ENCODE measurements around the gene GALNT9.

Gene GALNT9

GRCh38 chr12:132259872-132260695, 69.3 kb downstream of the GALNT9 start:
- WGBS, 2 donors (ENCODE audit: extremely low coverage in 2 of 2, insufficient read length in 2 of 2, insufficient replicate concordance in 1 of 2): no CpG with 5 or more reads among the region's 25 CpGs
- peaks cover 0 to 22% (median 0%) of the 10 kb centered on the region in 3 experiments for H3K27me3 ChIP-seq (ENCODE audit: control insufficient read depth in 3 of 3, insufficient read depth in 3 of 3, low read depth in 1 of 3, low read length in 3 of 3)
- no peak overlapping the region for H3K23ac ChIP-seq (ENCODE audit: low read depth, low read length, poor library complexity)

DNA sequence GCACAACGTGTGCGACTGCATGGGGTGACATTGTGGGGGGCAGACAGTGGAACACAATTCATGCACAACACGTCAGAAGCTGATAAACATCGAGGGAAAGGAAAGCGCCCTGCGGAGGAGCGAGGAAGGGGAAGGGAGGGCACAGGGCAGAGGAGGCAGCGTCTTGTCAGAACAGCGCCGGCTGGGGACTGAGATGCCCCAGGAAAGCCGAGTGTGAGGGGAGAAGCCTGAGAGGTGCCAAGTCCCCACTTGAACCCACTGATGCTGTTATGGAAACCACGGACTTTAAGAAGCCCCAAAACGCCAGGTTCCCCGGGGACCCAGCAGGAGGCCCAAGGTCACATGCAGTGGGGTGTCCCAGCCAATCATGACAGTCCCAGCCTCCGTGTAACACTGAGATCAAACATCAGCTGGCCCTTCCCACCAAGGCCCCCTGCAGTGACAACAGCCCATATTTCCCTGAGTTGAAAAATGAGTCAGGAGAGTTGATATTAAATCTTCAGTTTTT, 70.0 kb downstream of the GALNT9 start:
- H3K4me2 ChIP-seq (ENCODE audit: insufficient read depth, low read length, poor library complexity, severe bottlenecking): no peak overlapping the region
- no peak overlapping the region for H3K14ac ChIP-seq (ENCODE audit: low read length)
- H3K36me3 ChIP-seq (replicated peaks in 1 of 2; ENCODE audit: control insufficient read depth in 2 of 2, insufficient read depth in 2 of 2, low read length in 2 of 2): no peaks in the 10 kb centered on the region
- no peak overlapping the region for H4K8ac ChIP-seq (ENCODE audit: low read depth, low read length)
- no peak overlapping the region for H3K27ac ChIP-seq (replicated peaks; ENCODE audit: low read length)
- H3K4me3 ChIP-seq (ENCODE audit: low read length in 2 of 2): no peak overlapping the region
- H3K9ac ChIP-seq (ENCODE audit: low read depth, low read length, poor library complexity): no peak overlapping the region
- WGBS, 2 donors (ENCODE audit: extremely low coverage in 2 of 2, insufficient read length in 2 of 2, insufficient replicate concordance in 1 of 2): no CpG with 5 or more reads among the region's 15 CpGs
- no peak overlapping the region for H2BK5ac ChIP-seq (ENCODE audit: low read length)
- peaks cover 0 to 1% of the 10 kb centered on the region in 2 donors for H3K9me3 ChIP-seq (replicated peaks in 1 of 2; ENCODE audit: control insufficient read depth in 2 of 2, insufficient read depth in 1 of 2, low read depth in 1 of 2, low read length in 2 of 2)
- no peak overlapping the region for H2BK15ac ChIP-seq (ENCODE audit: low read length)
- no peak overlapping the region for H3K18ac ChIP-seq (ENCODE audit: low read length)
- no peak overlapping the region for H4K91ac ChIP-seq (ENCODE audit: low read depth, low read length, poor library complexity)
- H3K4ac ChIP-seq (ENCODE audit: low read length): no peak overlapping the region
- H3K4me1 ChIP-seq (ENCODE audit: control insufficient read depth in 2 of 2, insufficient read depth in 1 of 2, low read depth in 1 of 2, low read length in 2 of 2): no peaks in the 10 kb centered on the region
- H3K27me3 ChIP-seq (ENCODE audit: control insufficient read depth in 3 of 3, insufficient read depth in 3 of 3, low read depth in 1 of 3, low read length in 3 of 3): peaks cover 0 to 25% (median 0%) of the 10 kb centered on the region in 3 experiments
- no peak overlapping the region for H3K23ac ChIP-seq (ENCODE audit: low read depth, low read length, poor library complexity)
- no peak overlapping the region for H2AFZ ChIP-seq (ENCODE audit: low read length)
- H2BK12ac ChIP-seq (ENCODE audit: low read length): no peak overlapping the region
- no peak overlapping the region for H2BK120ac ChIP-seq (ENCODE audit: low read depth, low read length)
- DNase-seq (ENCODE audit: low spot score): no peak
- H3K79me1 ChIP-seq (ENCODE audit: low read depth, low read length): peaks cover 3% of the 10 kb centered on the region
- H2AK5ac ChIP-seq (ENCODE audit: low read depth, low read length): no peak overlapping the region

More at GRCh38 chr12:132259872-132260695, 69.3 kb downstream of the GALNT9 start:
- Histone ChIP-seq H3K18ac (ENCODE audit: low read length) (peak overlapping the region; percentile 35), H3K9ac (ENCODE audit: low read depth, low read length, poor library complexity) (no peak overlapping the region), H2AK5ac (ENCODE audit: low read depth, low read length) (peak overlapping the region; percentile 74), H2BK12ac (ENCODE audit: low read length) (no peak overlapping the region), H3K36me3 (replicated peaks in 1 of 2; ENCODE audit: control insufficient read depth in 2 of 2, insufficient read depth in 2 of 2, low read length in 2 of 2) (no peaks in the 10 kb centered on the region), H3K9me3 (replicated peaks in 1 of 2; ENCODE audit: control insufficient read depth in 2 of 2, insufficient read depth in 1 of 2, low read depth in 1 of 2, low read length in 2 of 2) (peaks cover 0 to 1% of the 10 kb centered on the region in 2 donors), H3K79me1 (ENCODE audit: low read depth, low read length) (peaks cover 3% of the 10 kb centered on the region), H3K4me3 (ENCODE audit: low read length in 2 of 2) (no peak overlapping the region), H2BK5ac (ENCODE audit: low read length) (peak overlapping the region; percentile 35), H2BK120ac (ENCODE audit: low read depth, low read length) (no peak overlapping the region), H2BK15ac (ENCODE audit: low read length) (peak overlapping the region; percentile 43), H3K4me1 (ENCODE audit: control insufficient read depth in 2 of 2, insufficient read depth in 1 of 2, low read depth in 1 of 2, low read length in 2 of 2) (no peaks in the 10 kb centered on the region), H3K4ac (ENCODE audit: low read length) (no peak overlapping the region), H4K91ac (ENCODE audit: low read depth, low read length, poor library complexity) (no peak overlapping the region), H3K14ac (ENCODE audit: low read length) (no peak overlapping the region), H2AFZ (ENCODE audit: low read length) (no peak overlapping the region), H4K8ac (ENCODE audit: low read depth, low read length) (no peak overlapping the region), H3K27ac (replicated peaks; ENCODE audit: low read length) (no peak overlapping the region), H3K4me2 (ENCODE audit: insufficient read depth, low read length, poor library complexity, severe bottlenecking) (no peak overlapping the region)
- no peak for DNase-seq (ENCODE audit: low spot score)

- peak overlapping the region; percentile 48 for H3K18ac ChIP-seq (ENCODE audit: low read length)
- H3K27ac ChIP-seq (replicated peaks; ENCODE audit: low read length): no peak overlapping the region
- H2BK120ac ChIP-seq (ENCODE audit: low read depth, low read length): peak overlapping the region; percentile 31
- H3K14ac ChIP-seq (ENCODE audit: low read length): no peak overlapping the region
- peak overlapping the region; percentile 34 for H3K9ac ChIP-seq (ENCODE audit: low read depth, low read length, poor library complexity)
- H3K27me3 ChIP-seq (ENCODE audit: control insufficient read depth in 3 of 3, insufficient read depth in 3 of 3, low read depth in 1 of 3, low read length in 3 of 3): peaks cover 0 to 30% (median 0%) of the 10 kb centered on the region in 3 experiments
- H4K8ac ChIP-seq (ENCODE audit: low read depth, low read length): peak overlapping the region; percentile 7
- H2BK5ac ChIP-seq (ENCODE audit: low read length): no peak overlapping the region
- peaks cover 3% of the 10 kb centered on the region for H3K79me1 ChIP-seq (ENCODE audit: low read depth, low read length)
- H3K36me3 ChIP-seq (replicated peaks in 1 of 2; ENCODE audit: control insufficient read depth in 2 of 2, insufficient read depth in 2 of 2, low read length in 2 of 2): no peaks in the 10 kb centered on the region
- H2AFZ ChIP-seq (ENCODE audit: low read length): no peak overlapping the region
- H3K9me3 ChIP-seq (replicated peaks in 1 of 2; ENCODE audit: control insufficient read depth in 2 of 2, insufficient read depth in 1 of 2, low read depth in 1 of 2, low read length in 2 of 2): peaks cover 0 to 1% of the 10 kb centered on the region in 2 donors
- no peak overlapping the region for H2BK15ac ChIP-seq (ENCODE audit: low read length)
- H4K91ac ChIP-seq (ENCODE audit: low read depth, low read length, poor library complexity): no peak overlapping the region
- no CpG with 5 or more reads among the region's 17 CpGs for WGBS, 2 donors (ENCODE audit: extremely low coverage in 2 of 2, insufficient read length in 2 of 2, insufficient replicate concordance in 1 of 2)
- no peak overlapping the region for H2BK12ac ChIP-seq (ENCODE audit: low read length)
- peak overlapping the region; percentile 82 for H2AK5ac ChIP-seq (ENCODE audit: low read depth, low read length)
- no peaks in the 10 kb centered on the region for H3K4me1 ChIP-seq (ENCODE audit: control insufficient read depth in 2 of 2, insufficient read depth in 1 of 2, low read depth in 1 of 2, low read length in 2 of 2)
- no peak overlapping the region for H3K4me2 ChIP-seq (ENCODE audit: insufficient read depth, low read length, poor library complexity, severe bottlenecking)
- H3K4ac ChIP-seq (ENCODE audit: low read length): no peak overlapping the region
- peak overlapping the region; percentile 11 for H3K23ac ChIP-seq (ENCODE audit: low read depth, low read length, poor library complexity)
- H3K4me3 ChIP-seq (ENCODE audit: low read length in 2 of 2): no peak overlapping the region
- DNase-seq (ENCODE audit: low spot score): no peak
Measured at GRCh38 chr12:132258543-132258942, 70.8 kb downstream of the GALNT9 start.

DNA sequence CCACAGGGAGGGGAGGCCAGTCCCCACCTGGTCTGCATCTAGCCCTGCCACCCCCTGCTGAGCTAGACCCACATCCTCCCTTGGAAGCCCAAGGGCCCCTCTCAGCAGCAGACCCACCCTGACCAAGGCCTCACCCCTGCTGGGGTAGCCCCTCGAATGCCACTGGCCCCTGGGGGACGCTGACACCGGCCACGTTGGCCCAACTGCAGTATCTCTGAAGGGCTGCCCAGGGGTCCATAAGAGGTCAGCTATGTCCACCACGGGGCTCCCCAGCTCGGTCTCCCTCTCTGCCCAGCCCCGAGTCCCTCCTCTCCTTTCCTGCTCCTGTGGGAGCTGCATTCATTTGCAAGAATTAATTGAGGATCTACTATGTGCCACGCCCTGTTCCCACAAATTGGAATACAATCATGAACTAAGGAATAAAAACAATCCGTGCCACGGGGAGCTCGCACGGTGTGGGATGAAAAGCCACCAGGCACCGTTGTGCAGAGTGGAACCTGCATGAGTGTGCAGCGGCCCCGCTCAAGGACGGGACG, 71.4 kb downstream of the GALNT9 start:
- WGBS, 2 donors (ENCODE audit: extremely low coverage in 2 of 2, insufficient read length in 2 of 2, insufficient replicate concordance in 1 of 2): no CpG with 5 or more reads among the region's 17 CpGs
- H3K14ac ChIP-seq (ENCODE audit: low read length): no peak overlapping the region
- no peak overlapping the region for H2AFZ ChIP-seq (ENCODE audit: low read length)
- H3K9me3 ChIP-seq (replicated peaks in 1 of 2; ENCODE audit: control insufficient read depth in 2 of 2, insufficient read depth in 1 of 2, low read depth in 1 of 2, low read length in 2 of 2): peaks cover 0 to 1% of the 10 kb centered on the region in 2 donors
- H3K4me1 ChIP-seq (ENCODE audit: control insufficient read depth in 2 of 2, insufficient read depth in 1 of 2, low read depth in 1 of 2, low read length in 2 of 2): no peaks in the 10 kb centered on the region
- peak overlapping the region; percentile 31 for H2BK120ac ChIP-seq (ENCODE audit: low read depth, low read length)
- no peak for DNase-seq (ENCODE audit: low spot score)
- peak overlapping the region; percentile 93 for H3K23ac ChIP-seq (ENCODE audit: low read depth, low read length, poor library complexity)
- no peak overlapping the region for H3K4me2 ChIP-seq (ENCODE audit: insufficient read depth, low read length, poor library complexity, severe bottlenecking)
- H2BK15ac ChIP-seq (ENCODE audit: low read length): peak overlapping the region; percentile 26
- H3K18ac ChIP-seq (ENCODE audit: low read length): peak overlapping the region; percentile 64
- H3K9ac ChIP-seq (ENCODE audit: low read depth, low read length, poor library complexity): no peak overlapping the region
- peak overlapping the region; percentile 10 for H2BK12ac ChIP-seq (ENCODE audit: low read length)
- no peak overlapping the region for H3K27ac ChIP-seq (replicated peaks; ENCODE audit: low read length)
- no peak overlapping the region for H3K4ac ChIP-seq (ENCODE audit: low read length)
- peak overlapping the region; percentile 53 for H2BK5ac ChIP-seq (ENCODE audit: low read length)
- peaks cover 0 to 31% (median 0%) of the 10 kb centered on the region in 3 experiments for H3K27me3 ChIP-seq (ENCODE audit: control insufficient read depth in 3 of 3, insufficient read depth in 3 of 3, low read depth in 1 of 3, low read length in 3 of 3)
- no peak overlapping the region for H3K4me3 ChIP-seq (ENCODE audit: low read length in 2 of 2)
- peaks cover 3% of the 10 kb centered on the region for H3K79me1 ChIP-seq (ENCODE audit: low read depth, low read length)
- H2AK5ac ChIP-seq (ENCODE audit: low read depth, low read length): peak overlapping the region; percentile 75
- no peaks in the 10 kb centered on the region for H3K36me3 ChIP-seq (replicated peaks in 1 of 2; ENCODE audit: control insufficient read depth in 2 of 2, insufficient read depth in 2 of 2, low read length in 2 of 2)
- no peak overlapping the region for H4K91ac ChIP-seq (ENCODE audit: low read depth, low read length, poor library complexity)
- H4K8ac ChIP-seq (ENCODE audit: low read depth, low read length): no peak overlapping the region
